Measurements from ENCODE around the gene PLCB4.
A peak's percentile ranks its signal among the peaks of the same experiment; 100 is the strongest.

Gene PLCB4

GRCh38 chr20:9321007-9321406 lies 252.1 kb downstream of the PLCB4 start:
- no peak for DNase-seq (ENCODE audit: low read depth)
- H3K4me3 ChIP-seq (ENCODE audit: low read depth, low read length), result no peak overlapping the region
- TF ChIP-seq, protein P1, sequence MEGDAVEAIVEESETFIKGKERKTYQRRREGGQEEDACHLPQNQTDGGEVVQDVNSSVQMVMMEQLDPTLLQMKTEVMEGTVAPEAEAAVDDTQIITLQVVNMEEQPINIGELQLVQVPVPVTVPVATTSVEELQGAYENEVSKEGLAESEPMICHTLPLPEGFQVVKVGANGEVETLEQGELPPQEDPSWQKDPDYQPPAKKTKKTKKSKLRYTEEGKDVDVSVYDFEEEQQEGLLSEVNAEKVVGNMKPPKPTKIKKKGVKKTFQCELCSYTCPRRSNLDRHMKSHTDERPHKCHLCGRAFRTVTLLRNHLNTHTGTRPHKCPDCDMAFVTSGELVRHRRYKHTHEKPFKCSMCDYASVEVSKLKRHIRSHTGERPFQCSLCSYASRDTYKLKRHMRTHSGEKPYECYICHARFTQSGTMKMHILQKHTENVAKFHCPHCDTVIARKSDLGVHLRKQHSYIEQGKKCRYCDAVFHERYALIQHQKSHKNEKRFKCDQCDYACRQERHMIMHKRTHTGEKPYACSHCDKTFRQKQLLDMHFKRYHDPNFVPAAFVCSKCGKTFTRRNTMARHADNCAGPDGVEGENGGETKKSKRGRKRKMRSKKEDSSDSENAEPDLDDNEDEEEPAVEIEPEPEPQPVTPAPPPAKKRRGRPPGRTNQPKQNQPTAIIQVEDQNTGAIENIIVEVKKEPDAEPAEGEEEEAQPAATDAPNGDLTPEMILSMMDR (conservative IDR thresholded peaks at IDR 0.05; ENCODE audit: low read depth, low read length), result no peak

DNA sequence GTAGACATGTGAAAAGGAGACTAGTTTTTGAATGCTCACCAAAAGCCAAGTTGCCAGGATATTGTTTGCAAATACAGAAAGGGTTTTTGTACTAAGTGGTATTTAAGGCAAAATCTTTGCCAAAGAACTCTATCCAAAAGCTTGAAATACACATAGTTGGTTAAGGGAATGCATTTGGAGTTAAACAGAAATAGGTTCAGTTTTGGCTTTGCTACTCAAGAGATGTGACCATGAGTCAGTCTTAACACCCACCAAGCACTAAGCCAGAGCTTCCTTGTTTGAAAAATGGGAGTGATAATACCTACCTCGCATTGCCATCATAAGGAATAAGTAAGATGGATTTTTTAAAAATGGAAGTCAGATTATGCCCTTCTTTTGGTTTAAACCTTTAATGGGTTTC lies 253.8 kb downstream of the PLCB4 start:
- H3K4me3 ChIP-seq (ENCODE audit: low read depth, low read length), result no peak overlapping the region
- no peak for DNase-seq (ENCODE audit: low read depth)
- TF ChIP-seq, protein P1 (conservative IDR thresholded peaks at IDR 0.05; ENCODE audit: low read depth, low read length), result no peak

DNA sequence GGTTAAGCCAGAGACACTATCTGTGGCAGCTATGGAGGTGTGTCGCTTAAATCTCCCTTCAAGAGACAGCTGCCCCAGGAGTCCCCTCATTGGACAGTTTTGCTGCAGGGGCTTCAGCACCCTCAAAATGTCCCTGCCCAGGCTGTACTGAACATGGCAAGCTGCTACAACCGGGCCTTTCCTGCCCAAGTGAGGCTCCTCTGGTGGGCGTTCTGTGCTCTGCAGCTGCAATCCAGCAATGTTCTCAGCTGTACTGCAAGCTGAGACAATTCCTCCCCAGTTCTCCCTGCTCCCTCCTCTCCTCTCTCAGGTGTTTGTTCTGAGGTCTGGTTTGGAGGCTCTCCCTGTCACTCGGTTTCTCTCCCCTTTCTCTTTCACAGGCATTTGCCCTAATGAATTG lies 254.7 kb downstream of the PLCB4 start:
- DNase-seq (ENCODE audit: low read depth), result peak; percentile 41
- H3K4me3 ChIP-seq (ENCODE audit: low read depth, low read length), result no peak overlapping the region
- TF ChIP-seq, protein P1 (conservative IDR thresholded peaks at IDR 0.05; ENCODE audit: low read depth, low read length), result peak; percentile 76

DNA sequence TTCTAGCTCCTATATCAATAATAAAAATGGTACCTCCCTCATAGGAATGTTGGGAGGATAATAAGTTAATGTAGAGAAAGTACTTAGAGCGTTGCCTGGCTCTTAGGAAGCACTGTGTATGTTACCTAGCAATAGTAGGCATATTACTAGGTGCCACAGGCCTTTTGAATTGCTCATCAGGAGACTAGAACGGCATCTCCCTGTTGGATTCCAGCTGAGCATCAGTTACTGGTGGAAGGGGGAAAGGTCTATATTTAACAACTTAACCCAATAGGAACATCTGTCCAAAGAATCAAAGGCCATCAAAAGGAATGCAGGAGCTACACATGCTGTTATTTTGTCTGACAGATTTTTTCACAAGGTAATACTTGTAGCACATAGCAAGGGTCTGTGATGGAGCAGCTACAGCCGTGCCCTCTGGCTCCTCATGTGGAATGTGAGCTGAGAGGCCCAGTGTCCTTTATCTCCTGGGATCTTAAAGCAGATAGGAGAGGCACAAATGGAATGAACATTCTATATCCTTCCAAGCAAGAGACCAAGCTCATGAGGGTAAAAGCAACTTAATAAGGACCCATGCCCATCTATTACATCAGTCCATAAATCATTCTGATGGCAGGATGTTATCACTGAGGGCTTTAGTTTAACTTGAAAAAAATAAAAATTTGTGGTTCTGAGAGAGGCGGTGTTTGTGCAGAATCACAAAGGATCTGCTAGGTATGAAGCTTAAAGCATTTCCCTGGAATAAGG lies 260.6 kb downstream of the PLCB4 start:
- H3K4me3 ChIP-seq (ENCODE audit: low read depth, low read length), result no peak overlapping the region
- DNase-seq (ENCODE audit: low read depth), result peak; percentile 31
- TF ChIP-seq, protein P1 (conservative IDR thresholded peaks at IDR 0.05; ENCODE audit: low read depth, low read length), result no peak

DNA sequence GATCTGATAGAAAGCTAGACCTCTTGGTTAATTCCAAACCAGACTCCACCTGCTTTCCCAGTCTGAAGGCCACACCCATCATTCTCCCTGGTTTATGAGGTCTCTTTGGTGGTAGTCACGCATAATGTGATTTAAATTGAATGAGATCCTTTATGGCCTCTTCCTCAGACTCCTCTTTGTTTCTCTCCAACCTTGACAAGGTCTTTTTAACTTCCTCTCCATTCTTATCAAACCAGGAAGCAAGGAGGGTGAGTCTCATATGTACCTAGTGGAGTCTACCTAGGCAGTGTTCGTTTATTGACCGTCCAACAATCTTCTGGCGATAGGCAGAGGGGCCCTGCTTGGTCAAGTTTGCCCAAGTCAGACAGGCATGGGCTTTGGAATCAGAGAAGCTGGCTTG lies 261.3 kb downstream of the PLCB4 start:
- no peak overlapping the region for H3K4me3 ChIP-seq (ENCODE audit: low read depth, low read length)
- no peak for DNase-seq (ENCODE audit: low read depth)
- TF ChIP-seq, protein P1 (conservative IDR thresholded peaks at IDR 0.05; ENCODE audit: low read depth, low read length), result no peak

DNA sequence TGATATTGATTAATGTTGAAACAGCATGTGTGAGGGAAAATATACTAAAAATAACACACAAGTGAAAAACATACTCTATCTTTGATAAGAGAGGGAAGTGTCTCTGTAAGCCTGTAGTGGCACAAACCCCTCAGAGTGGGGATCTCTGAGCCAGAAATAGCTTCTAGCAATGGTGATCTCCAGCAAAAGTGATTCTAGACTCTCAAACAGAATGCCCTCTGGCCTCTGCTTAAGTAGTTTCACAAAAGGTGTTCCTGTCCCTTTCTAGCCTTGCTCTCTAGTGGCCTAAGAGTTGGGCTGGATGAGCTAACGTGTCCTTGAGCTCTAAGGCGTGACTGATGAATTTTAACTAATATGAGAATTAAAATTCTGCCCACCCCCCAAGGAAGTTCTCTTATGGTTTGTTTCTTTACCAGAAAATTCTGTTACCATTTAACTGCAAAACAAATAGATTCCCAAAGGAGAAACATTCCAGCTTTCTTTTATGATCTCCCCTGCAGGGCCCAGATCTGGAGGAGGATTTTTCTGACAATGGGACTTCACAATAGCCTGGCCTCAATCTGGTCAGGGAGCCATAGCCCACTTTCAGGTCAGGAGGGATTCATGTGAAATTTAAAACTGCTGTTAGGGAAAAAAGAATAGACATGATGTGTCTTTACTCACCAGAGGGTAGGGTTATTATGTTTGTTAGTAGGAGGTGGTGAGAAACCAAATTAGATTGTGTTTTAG lies 263.0 kb downstream of the PLCB4 start:
- H3K4me3 ChIP-seq (ENCODE audit: low read depth, low read length), result no peak overlapping the region
- TF ChIP-seq, protein P1 (conservative IDR thresholded peaks at IDR 0.05; ENCODE audit: low read depth, low read length), result no peak

More for the DNA sequence above, 263.0 kb downstream of the PLCB4 start:
- no peak for DNase-seq (ENCODE audit: low read depth)

Data from choroid plexus epithelial cell (primary cell).